ENCODE measurements around the gene CFAP44. TPM values are rescaled to one million over a fixed set of nuclear protein-coding genes. Genes with fewer than 3 reads are reported as not detected.

The CFAP44 gene
- total and polyA plus RNA-seq, 2 of the 4 experiments (the other 2 are of a cell fraction): 0.90 to 1.7 TPM

DNA sequence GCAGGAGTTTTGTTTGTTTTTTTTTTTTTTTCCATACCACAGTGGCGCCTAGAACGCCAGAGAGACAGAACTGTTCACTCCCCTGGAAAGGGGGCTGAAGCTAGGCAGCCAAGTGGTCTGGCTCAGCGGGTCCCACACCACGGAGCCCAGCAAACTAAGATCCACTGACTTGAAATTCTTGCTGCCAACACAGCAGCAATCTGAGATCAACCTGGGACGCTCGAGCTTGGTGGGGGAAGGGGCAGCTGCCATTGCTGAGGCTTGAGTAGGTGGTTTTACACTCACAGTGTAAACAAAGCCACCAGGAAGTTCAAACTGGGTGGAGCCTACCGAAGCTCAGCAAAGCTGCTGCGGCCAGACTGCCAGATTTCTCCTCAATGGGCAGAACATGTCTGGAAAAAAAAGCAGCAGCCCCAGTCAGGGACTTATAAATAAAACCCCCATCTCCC lies 43.9 kb upstream of the CFAP44 start:
- ATAC-seq (ENCODE audit: low read depth) (no peak), DNase-seq (no peak)
- H3K4me3 ChIP-seq (ENCODE audit: insufficient read depth, low read depth, low read length): no peak overlapping the region
- H3K36me3 ChIP-seq (ENCODE audit: control insufficient read depth, insufficient read depth, low read length): no peaks in the 10 kb centered on the region
- H3K27me3 ChIP-seq (ENCODE audit: control insufficient read depth, insufficient read depth, low read length): no peaks in the 10 kb centered on the region
- no peak for TF ChIP-seq POLR2A (IDR thresholded peaks at IDR 0.05; ENCODE audit: low read depth, low read length)
- TF ChIP-seq, protein P1, sequence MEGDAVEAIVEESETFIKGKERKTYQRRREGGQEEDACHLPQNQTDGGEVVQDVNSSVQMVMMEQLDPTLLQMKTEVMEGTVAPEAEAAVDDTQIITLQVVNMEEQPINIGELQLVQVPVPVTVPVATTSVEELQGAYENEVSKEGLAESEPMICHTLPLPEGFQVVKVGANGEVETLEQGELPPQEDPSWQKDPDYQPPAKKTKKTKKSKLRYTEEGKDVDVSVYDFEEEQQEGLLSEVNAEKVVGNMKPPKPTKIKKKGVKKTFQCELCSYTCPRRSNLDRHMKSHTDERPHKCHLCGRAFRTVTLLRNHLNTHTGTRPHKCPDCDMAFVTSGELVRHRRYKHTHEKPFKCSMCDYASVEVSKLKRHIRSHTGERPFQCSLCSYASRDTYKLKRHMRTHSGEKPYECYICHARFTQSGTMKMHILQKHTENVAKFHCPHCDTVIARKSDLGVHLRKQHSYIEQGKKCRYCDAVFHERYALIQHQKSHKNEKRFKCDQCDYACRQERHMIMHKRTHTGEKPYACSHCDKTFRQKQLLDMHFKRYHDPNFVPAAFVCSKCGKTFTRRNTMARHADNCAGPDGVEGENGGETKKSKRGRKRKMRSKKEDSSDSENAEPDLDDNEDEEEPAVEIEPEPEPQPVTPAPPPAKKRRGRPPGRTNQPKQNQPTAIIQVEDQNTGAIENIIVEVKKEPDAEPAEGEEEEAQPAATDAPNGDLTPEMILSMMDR (conservative IDR thresholded peaks at IDR 0.05; ENCODE audit: low read depth, low read length): no peak
- H3K27ac ChIP-seq (ENCODE audit: insufficient read depth, low read length): no peak overlapping the region
- H2BK15ac ChIP-seq (ENCODE audit: low read depth, low read length): no peak overlapping the region
- POLR2A ChIA-PET (ENCODE audit: unreplicated experiment): no interaction called here
- no peak overlapping the region for H3K4ac ChIP-seq (ENCODE audit: low read depth, low read length)
- H2AK5ac ChIP-seq (ENCODE audit: low read depth, low read length): no peak overlapping the region
- CTCF ChIA-PET: no interaction called here
- dilution Hi-C loops (cut with HindIII; ENCODE audit: low sequenced_read_pairs, unreplicated experiment): no loop called here
- H3K4me2 ChIP-seq (ENCODE audit: low read depth, low read length): no peak overlapping the region
- no peak overlapping the region for H3K18ac ChIP-seq (ENCODE audit: low read depth, low read length)
- BruUV-seq (replicated peaks): no TSS peak
- no peak overlapping the region for H3K9ac ChIP-seq (ENCODE audit: low read depth, low read length)
- no peaks in the 10 kb centered on the region for H3K79me1 ChIP-seq (ENCODE audit: low read depth in 1 of 2, low read length in 2 of 2)
- H4K8ac ChIP-seq (ENCODE audit: low read depth in 2 of 2, low read length in 2 of 2): no peak overlapping the region
- no peak overlapping the region for H3K23ac ChIP-seq (ENCODE audit: low read depth, low read length)
- no peak overlapping the region for H2BK5ac ChIP-seq (ENCODE audit: low read depth, low read length, poor library complexity, severe bottlenecking)
- in situ Hi-C loops (cut with MboI; ENCODE audit: low sequenced_read_pairs): no loop called here
- H3K14ac ChIP-seq (replicated peaks; ENCODE audit: low read depth, low read length): no peak overlapping the region
- H3K4me1 ChIP-seq (ENCODE audit: control insufficient read depth, insufficient read depth, low read length): no peaks in the 10 kb centered on the region
- H4K5ac ChIP-seq (ENCODE audit: low read depth, low read length): no peak overlapping the region
- intact Hi-C loops (cut with micrococcal nuclease): no loop called here
- no peak overlapping the region for H3K56ac ChIP-seq (ENCODE audit: extremely low read depth, insufficient read depth, low read length)
- no peak overlapping the region for H4K91ac ChIP-seq (ENCODE audit: insufficient read depth, low read depth, low read length)
- H2BK20ac ChIP-seq (ENCODE audit: low read depth, low read length): no peak overlapping the region
- H2BK120ac ChIP-seq (ENCODE audit: low read depth, low read length): no peak overlapping the region
- H2AFZ ChIP-seq (replicated peaks; ENCODE audit: low read length, poor library complexity): no peak overlapping the region
- no CpG with 5 or more reads among the region's 8 CpGs for WGBS, 2 experiments (ENCODE audit: extremely low coverage in 2 of 2, insufficient read length in 1 of 2)
- H3K9me1 ChIP-seq (ENCODE audit: insufficient read depth, low read length): no peaks in the 10 kb centered on the region
- no peak overlapping the region for H2AK9ac ChIP-seq (replicated peaks; ENCODE audit: low read depth, low read length, poor library complexity)
- no peaks in the 10 kb centered on the region for H3K9me3 ChIP-seq (ENCODE audit: control insufficient read depth, insufficient read depth, low read length)
- no peaks in the 10 kb centered on the region for H4K20me1 ChIP-seq (ENCODE audit: insufficient read depth, low read length)

Data from IMR-90 (cell line).